ENCODE measurements around the gene LAMP1. TPM values are rescaled to one million over a fixed set of nuclear protein-coding genes. Genes with fewer than 3 reads are reported as not detected.

Gene LAMP1
- total RNA-seq, 3 donors from 2014 or later = 182 to 207 (median 205) TPM

DNA sequence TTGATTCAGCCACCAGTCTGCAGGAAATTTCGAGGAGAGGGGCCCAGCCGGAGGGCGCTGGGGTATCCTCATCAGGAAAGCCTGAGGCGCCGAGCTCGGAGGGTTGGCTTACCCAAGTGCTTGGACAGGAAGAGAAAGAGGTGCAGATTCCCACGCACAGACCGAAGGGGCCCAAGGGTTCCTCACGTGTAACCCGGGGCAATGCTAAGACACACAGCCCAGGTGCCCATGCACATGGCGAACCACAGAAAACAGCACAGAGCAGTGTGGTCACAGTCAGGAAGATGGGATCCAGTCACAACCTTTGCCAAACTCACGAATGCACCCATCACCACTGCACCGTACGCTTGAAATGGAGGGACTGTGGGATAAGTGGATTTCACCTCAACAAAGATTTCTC is 36.0 kb downstream of the LAMP1 start:
- no peaks in the 10 kb centered on the region for H3K36me3 ChIP-seq (ENCODE audit: low read depth)
- intact Hi-C loops (cut with DNase I, micrococcal nuclease) = no loop called here
- ATAC-seq = no peak
- no peak overlapping the region for H3K4me3 ChIP-seq
- TF ChIP-seq, protein P1, sequence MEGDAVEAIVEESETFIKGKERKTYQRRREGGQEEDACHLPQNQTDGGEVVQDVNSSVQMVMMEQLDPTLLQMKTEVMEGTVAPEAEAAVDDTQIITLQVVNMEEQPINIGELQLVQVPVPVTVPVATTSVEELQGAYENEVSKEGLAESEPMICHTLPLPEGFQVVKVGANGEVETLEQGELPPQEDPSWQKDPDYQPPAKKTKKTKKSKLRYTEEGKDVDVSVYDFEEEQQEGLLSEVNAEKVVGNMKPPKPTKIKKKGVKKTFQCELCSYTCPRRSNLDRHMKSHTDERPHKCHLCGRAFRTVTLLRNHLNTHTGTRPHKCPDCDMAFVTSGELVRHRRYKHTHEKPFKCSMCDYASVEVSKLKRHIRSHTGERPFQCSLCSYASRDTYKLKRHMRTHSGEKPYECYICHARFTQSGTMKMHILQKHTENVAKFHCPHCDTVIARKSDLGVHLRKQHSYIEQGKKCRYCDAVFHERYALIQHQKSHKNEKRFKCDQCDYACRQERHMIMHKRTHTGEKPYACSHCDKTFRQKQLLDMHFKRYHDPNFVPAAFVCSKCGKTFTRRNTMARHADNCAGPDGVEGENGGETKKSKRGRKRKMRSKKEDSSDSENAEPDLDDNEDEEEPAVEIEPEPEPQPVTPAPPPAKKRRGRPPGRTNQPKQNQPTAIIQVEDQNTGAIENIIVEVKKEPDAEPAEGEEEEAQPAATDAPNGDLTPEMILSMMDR (IDR thresholded peaks at IDR 0.05) = no peak
- DNase-seq = no peak
- no peaks in the 10 kb centered on the region for H3K4me1 ChIP-seq (ENCODE audit: low read depth)
- no peaks in the 10 kb centered on the region for H3K9me3 ChIP-seq

DNA sequence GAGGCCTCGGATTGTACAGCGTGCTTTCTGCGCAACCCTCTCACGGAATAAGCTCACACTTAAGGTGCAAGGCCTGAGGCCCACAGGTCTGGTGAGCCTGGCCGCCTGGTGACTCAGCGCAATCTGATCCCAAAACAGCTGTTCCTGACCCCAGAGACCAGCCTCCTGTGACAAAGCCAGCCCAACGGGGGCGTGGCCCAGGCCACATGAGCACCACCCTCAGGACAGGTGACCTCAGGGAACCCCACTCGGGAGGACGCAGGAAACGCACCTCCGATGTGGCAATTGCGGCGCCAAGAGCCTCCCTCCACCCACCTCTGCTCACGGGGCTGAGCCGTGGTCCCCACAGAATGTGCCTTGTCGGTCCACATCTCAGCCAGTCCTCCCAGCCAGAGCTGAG is 40.5 kb downstream of the LAMP1 start:
- intact Hi-C loops (cut with DNase I, micrococcal nuclease) = no loop called here
- Histone ChIP-seq H3K9me3 (no peaks in the 10 kb centered on the region), H3K4me1 (ENCODE audit: low read depth) (no peaks in the 10 kb centered on the region), H3K36me3 (ENCODE audit: low read depth) (no peaks in the 10 kb centered on the region), H3K4me3 (no peak overlapping the region)
- ATAC-seq (no peak), DNase-seq (no peak)
- TF ChIP-seq, protein P1 (IDR thresholded peaks at IDR 0.05) = no peak

DNA sequence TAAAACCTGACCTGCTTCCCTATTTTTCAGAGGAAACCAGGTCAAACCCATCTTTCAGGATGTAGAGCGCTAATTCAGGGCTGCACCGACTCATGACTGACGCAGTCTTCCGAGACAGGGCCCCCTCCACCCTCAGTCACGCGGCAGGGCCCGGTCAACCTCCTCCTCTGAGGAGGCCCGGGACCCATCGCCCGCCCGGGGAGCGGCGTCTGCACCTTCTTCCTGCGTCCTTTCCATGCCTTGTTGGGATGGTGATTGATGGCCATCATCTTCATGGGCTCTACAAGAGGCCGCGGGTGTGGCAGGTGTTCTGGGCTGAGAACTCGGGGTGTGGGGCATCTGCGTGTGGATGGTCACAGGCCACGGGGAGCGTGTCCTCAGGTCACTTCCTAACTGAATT is 40.9 kb downstream of the LAMP1 start:
- TF ChIP-seq, protein P1 (IDR thresholded peaks at IDR 0.05) = no peak
- H3K9me3 ChIP-seq = no peaks in the 10 kb centered on the region
- H3K4me1 ChIP-seq (ENCODE audit: low read depth) = no peaks in the 10 kb centered on the region
- intact Hi-C loops (cut with DNase I, micrococcal nuclease) = no loop called here
- no peak for ATAC-seq
- no peak overlapping the region for H3K4me3 ChIP-seq
- no peaks in the 10 kb centered on the region for H3K36me3 ChIP-seq (ENCODE audit: low read depth)
- DNase-seq = no peak

DNA sequence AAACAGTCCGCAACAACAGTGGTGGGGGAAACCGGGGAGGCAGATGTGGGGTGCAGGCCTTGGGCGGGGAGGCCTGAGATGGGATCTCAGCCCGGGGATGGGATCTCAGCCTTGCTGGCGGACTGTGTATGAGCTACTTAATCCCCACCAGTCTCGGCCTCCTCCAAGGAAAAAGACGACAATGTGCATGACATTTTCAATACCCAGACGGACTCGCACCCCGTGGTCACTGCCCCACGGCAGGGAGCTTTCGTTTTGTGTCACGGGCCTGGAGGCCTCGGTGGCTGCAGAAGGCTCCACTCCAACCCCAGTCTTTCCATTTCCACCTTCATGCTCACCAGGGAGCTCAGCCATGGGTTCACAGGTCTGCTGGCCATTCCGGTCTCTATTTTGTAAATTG is 41.4 kb downstream of the LAMP1 start:
- Histone ChIP-seq H3K4me1 (ENCODE audit: low read depth) (no peaks in the 10 kb centered on the region), H3K4me3 (no peak overlapping the region), H3K36me3 (ENCODE audit: low read depth) (no peaks in the 10 kb centered on the region), H3K9me3 (no peaks in the 10 kb centered on the region)
- no peak for ATAC-seq
- DNase-seq = no peak
- intact Hi-C loops (cut with DNase I, micrococcal nuclease) = no loop called here
- TF ChIP-seq, protein P1 (IDR thresholded peaks at IDR 0.05) = no peak

DNA sequence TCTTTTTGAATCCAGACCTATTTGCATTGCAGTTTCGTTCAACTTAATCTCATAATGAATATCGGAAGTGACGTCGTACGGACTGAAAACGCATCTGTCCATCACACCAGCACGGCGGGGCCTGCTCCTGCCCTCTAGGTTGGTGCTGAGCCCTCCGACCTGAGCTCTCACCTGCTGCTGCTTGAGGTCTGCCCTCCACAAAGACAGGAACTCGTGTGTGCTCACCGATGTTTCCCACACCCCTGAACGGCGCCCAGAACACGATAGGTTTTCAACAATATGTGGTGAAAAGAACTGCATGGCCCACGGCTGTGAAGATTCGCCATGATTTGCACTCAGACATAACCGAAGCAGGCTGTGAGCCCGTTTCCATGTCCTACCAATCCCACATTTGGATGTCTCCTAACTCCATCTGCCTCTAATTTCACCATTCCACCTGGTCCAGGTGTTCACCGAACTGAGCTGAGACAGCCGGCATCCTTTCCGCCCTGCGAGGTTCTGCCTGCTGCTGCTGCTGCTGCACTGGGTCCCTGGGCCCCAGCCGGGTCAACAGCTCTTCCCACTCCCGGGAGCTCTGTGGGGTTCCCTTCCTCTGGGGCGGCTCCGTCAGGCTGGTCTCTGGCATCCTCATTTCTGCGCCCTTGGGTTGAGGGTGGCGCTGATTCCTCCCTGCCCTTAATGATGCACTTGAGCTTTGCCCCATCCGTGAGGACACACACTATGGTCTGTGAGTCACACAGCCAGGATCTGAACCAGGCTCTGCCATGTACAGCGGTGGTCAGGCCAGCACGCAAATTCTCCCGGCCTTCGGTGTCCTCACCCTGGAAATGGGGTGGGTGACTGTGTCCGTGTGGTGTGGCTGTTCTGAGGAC is 46.0 kb downstream of the LAMP1 start:
- Histone ChIP-seq H3K9me3 (no peaks in the 10 kb centered on the region), H3K4me3 (no peak overlapping the region), H3K36me3 (ENCODE audit: low read depth) (peaks cover 4% of the 10 kb centered on the region), H3K4me1 (ENCODE audit: low read depth) (no peaks in the 10 kb centered on the region)
- TF ChIP-seq, protein P1 (IDR thresholded peaks at IDR 0.05) = no peak
- intact Hi-C loops (cut with DNase I, micrococcal nuclease) = no loop called here
- no peak for ATAC-seq
- no peak for DNase-seq

Data from mucosa of descending colon (tissue), 3 donors.